ENCODE data around the gene ZNF417.
"Not testable (repeated sequence)": the region's sequence is repeated elsewhere in the genome, so short reads cannot be mapped to it uniquely, and the experiment has no call there.

ZNF417 gene

DNA sequence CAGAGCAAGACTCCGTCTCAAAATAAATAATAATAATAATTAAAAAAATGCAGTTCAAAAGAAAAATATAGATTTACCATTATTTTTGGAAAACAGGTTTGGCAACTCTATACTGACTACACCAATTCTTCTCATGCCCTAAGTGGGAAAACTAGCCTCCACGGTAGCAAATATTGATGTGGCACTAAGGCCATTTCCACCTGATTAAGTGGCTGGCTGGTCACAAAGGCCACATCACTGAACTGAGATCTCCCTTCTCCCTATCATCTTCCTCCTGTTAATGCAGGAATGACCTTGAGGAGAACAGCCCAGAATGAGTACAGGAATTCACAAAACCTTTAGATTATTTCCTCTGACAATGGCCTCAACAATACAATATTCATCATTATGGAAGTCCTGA lies 46.2 kb downstream of the ZNF417 start:
- TF ChIP-seq, protein P1, sequence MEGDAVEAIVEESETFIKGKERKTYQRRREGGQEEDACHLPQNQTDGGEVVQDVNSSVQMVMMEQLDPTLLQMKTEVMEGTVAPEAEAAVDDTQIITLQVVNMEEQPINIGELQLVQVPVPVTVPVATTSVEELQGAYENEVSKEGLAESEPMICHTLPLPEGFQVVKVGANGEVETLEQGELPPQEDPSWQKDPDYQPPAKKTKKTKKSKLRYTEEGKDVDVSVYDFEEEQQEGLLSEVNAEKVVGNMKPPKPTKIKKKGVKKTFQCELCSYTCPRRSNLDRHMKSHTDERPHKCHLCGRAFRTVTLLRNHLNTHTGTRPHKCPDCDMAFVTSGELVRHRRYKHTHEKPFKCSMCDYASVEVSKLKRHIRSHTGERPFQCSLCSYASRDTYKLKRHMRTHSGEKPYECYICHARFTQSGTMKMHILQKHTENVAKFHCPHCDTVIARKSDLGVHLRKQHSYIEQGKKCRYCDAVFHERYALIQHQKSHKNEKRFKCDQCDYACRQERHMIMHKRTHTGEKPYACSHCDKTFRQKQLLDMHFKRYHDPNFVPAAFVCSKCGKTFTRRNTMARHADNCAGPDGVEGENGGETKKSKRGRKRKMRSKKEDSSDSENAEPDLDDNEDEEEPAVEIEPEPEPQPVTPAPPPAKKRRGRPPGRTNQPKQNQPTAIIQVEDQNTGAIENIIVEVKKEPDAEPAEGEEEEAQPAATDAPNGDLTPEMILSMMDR (IDR thresholded peaks at IDR 0.05; ENCODE audit: low read depth, low read length) = no peak
- no peak for DNase-seq (ENCODE audit: low read depth in 2 of 2)
- no peak overlapping the region for H3K4me3 ChIP-seq (replicated peaks in 1 of 2; ENCODE audit: low read depth in 2 of 2, low read length in 2 of 2)

DNA sequence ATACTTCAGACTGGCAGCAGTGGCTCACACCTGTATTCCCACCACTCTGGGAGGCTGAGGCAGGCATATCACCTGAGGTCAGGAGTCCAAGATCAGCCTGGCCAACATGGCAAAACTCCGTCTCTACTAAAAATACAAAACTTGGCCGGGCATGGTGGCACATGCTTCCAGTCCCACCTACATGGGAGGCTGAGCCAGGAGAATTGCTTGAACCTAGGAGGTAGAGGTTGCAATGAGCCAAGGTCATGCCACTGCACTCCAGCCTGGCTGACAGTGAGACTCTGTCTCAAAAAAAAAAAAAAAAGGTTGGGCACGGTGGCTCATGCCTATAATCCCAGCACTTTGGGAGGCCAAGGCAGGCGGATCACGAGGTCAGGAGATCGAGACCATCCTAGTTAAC lies 46.7 kb downstream of the ZNF417 start:
- H3K4me3 ChIP-seq (replicated peaks in 1 of 2; ENCODE audit: low read depth in 2 of 2, low read length in 2 of 2) = not testable (repeated sequence)

DNA sequence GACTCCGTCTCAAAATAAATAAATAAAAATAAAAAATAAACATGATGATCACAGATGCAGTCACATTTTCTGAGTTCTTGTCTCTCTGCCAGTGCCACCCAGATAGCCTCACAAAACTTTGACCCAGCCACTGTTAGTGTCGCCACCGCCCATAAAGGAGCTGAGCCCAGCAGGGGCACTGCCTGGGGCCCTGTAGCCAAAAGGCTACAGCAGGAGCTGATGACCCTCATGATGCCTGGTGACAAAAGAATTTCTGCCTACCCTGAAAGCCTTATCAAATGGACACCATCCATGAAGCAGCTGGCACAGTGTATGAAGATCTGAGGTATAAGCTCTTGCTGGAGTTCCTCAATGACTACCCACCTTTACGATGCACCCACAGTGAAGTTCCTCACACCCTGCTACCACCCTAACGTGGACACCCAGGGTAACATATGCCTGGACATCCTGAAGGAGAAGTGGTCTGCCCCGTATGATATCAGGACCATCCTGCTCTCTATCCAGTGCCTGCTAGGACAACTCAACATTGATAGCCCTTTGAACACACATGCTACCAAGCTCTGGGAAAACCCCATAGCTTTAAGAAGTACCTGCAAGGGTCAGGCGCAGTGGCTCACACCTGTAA lies 48.4 kb downstream of the ZNF417 start:
- TF ChIP-seq, protein P1 (IDR thresholded peaks at IDR 0.05; ENCODE audit: low read depth, low read length) = no peak
- no peak overlapping the region for H3K4me3 ChIP-seq (replicated peaks in 1 of 2; ENCODE audit: low read depth in 2 of 2, low read length in 2 of 2)
- DNase-seq (ENCODE audit: low read depth in 2 of 2) = no peak

More for the DNA sequence above, 46.7 kb downstream of the ZNF417 start:
- DNase-seq (ENCODE audit: low read depth in 2 of 2) = not testable (repeated sequence)
